ENCODE measurements around the gene PLEKHA3. TPM values are rescaled to one million over a fixed set of nuclear protein-coding genes. Genes with fewer than 3 reads are reported as not detected.

PLEKHA3 gene
- total and polyA plus RNA-seq, 2 of the 4 experiments (the other 2 are of a cell fraction): 3.9 to 5.5 TPM

DNA sequence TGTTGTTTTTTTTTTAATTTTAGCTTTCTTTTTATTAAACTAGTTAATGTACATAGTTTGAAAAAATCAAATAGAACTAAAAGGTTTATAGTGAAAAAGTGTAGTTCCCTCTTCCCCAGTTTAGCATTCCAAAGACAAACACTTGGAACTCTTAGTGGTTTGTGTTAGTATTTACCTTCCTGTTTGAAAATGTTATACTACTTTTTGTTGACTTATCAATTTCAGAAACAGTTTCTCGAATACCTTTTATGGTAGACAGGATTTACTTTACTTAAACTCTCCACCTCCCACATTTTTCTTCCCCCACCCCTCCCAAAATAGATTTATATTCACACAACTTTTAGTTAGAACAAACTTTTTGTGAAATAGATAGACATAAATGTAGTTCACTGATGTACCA, 26.7 kb downstream of the PLEKHA3 start:
- Histone ChIP-seq H3K9me1 (ENCODE audit: insufficient read depth, low read length) (no peaks in the 10 kb centered on the region), H2BK120ac (ENCODE audit: low read depth, low read length) (no peak overlapping the region), H3K56ac (ENCODE audit: extremely low read depth, insufficient read depth, low read length) (no peak overlapping the region), H3K79me1 (ENCODE audit: low read depth in 1 of 2, low read length in 2 of 2) (peaks cover 2 to 4% of the 10 kb centered on the region in 2 experiments; a peak in 2 of 4 replicates), H3K4ac (ENCODE audit: low read depth, low read length) (no peak overlapping the region), H4K20me1 (ENCODE audit: insufficient read depth, low read length) (no peaks in the 10 kb centered on the region), H3K27me3 (ENCODE audit: control insufficient read depth, insufficient read depth, low read length) (no peaks in the 10 kb centered on the region), H3K4me3 (ENCODE audit: insufficient read depth, low read depth, low read length) (no peak overlapping the region), H4K5ac (ENCODE audit: low read depth, low read length) (no peak overlapping the region), H3K27ac (ENCODE audit: insufficient read depth, low read length) (no peak overlapping the region), H3K23ac (ENCODE audit: low read depth, low read length) (no peak overlapping the region), H3K4me2 (ENCODE audit: low read depth, low read length) (no peak overlapping the region), H2BK5ac (ENCODE audit: low read depth, low read length, poor library complexity, severe bottlenecking) (no peak overlapping the region), H2BK15ac (ENCODE audit: low read depth, low read length) (no peak overlapping the region), H3K9ac (ENCODE audit: low read depth, low read length) (no peak overlapping the region), H3K9me3 (ENCODE audit: control insufficient read depth, insufficient read depth, low read length) (no peaks in the 10 kb centered on the region), H4K91ac (ENCODE audit: insufficient read depth, low read depth, low read length) (no peak overlapping the region), H2AK9ac (replicated peaks; ENCODE audit: low read depth, low read length, poor library complexity) (no peak overlapping the region), H3K14ac (replicated peaks; ENCODE audit: low read depth, low read length) (no peak overlapping the region), H4K8ac (ENCODE audit: low read depth in 2 of 2, low read length in 2 of 2) (no peak overlapping the region), H3K18ac (ENCODE audit: low read depth, low read length) (no peak overlapping the region), H2AFZ (replicated peaks; ENCODE audit: low read length, poor library complexity) (no peak overlapping the region), H2AK5ac (ENCODE audit: low read depth, low read length) (no peak overlapping the region), H2BK20ac (ENCODE audit: low read depth, low read length) (no peak overlapping the region), H3K4me1 (ENCODE audit: control insufficient read depth, insufficient read depth, low read length) (no peaks in the 10 kb centered on the region), H3K36me3 (ENCODE audit: control insufficient read depth, insufficient read depth, low read length) (peaks cover 12% of the 10 kb centered on the region)
- no CpG with 5 or more reads among the region's 1 CpG for WGBS, 2 experiments (ENCODE audit: extremely low coverage in 2 of 2, insufficient read length in 1 of 2)
- no TSS peak for BruUV-seq (replicated peaks)
- ChIA-PET POLR2A (ENCODE audit: unreplicated experiment) (no interaction called here), CTCF (no interaction called here)
- dilution Hi-C loops (cut with HindIII; ENCODE audit: low sequenced_read_pairs, unreplicated experiment): no loop called here
- in situ Hi-C loops (cut with MboI; ENCODE audit: low sequenced_read_pairs): no loop called here
- no peak for TF ChIP-seq NFE2L2 (IDR thresholded peaks at IDR 0.05; ENCODE audit: low read depth, low read length)
- TF ChIP-seq CEBPB (IDR thresholded peaks at IDR 0.05; ENCODE audit: low read depth, low read length): no peak
- no peak for TF ChIP-seq BHLHE40 (IDR thresholded peaks at IDR 0.05; ENCODE audit: low read depth, low read length)
- TF ChIP-seq, protein P1, sequence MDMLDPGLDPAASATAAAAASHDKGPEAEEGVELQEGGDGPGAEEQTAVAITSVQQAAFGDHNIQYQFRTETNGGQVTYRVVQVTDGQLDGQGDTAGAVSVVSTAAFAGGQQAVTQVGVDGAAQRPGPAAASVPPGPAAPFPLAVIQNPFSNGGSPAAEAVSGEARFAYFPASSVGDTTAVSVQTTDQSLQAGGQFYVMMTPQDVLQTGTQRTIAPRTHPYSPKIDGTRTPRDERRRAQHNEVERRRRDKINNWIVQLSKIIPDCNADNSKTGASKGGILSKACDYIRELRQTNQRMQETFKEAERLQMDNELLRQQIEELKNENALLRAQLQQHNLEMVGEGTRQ (IDR thresholded peaks at IDR 0.05; ENCODE audit: low read depth, low read length): no peak
- TF ChIP-seq, protein P2, sequence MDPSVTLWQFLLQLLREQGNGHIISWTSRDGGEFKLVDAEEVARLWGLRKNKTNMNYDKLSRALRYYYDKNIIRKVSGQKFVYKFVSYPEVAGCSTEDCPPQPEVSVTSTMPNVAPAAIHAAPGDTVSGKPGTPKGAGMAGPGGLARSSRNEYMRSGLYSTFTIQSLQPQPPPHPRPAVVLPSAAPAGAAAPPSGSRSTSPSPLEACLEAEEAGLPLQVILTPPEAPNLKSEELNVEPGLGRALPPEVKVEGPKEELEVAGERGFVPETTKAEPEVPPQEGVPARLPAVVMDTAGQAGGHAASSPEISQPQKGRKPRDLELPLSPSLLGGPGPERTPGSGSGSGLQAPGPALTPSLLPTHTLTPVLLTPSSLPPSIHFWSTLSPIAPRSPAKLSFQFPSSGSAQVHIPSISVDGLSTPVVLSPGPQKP (IDR thresholded peaks at IDR 0.05; ENCODE audit: borderline replicate concordance, low read depth, low read length): no peak
- TF ChIP-seq RAD21 (IDR thresholded peaks at IDR 0.05; ENCODE audit: low read length): no peak
- no peak for TF ChIP-seq MAZ (IDR thresholded peaks at IDR 0.05; ENCODE audit: borderline replicate concordance, low read depth, low read length)
- DNase-seq (no peak), ATAC-seq (ENCODE audit: low read depth) (no peak)
- intact Hi-C loops (cut with micrococcal nuclease): no loop called here
